Panc1 (cell line): ENCODE data around the gene POMC. TPM values are rescaled to one million over a fixed set of nuclear protein-coding genes. Genes with fewer than 3 reads are reported as not detected.

Experiments
- ATAC-seq: fragments of 200-7000 bp; cut with Tn5 transposase; 2 replicates; pipeline ENCODE4 v1.9.1; 2020; ENCODE audit warnings: mild to moderate bottlenecking, moderate library complexity
- BruUV-seq: library from RNA; stranded (reverse); fragments of 400-500 nt; replicated peaks from 2 replicates; lab custom pipeline; 2021; lab: Mats Ljungman, UMichigan
- CTCF ChIA-PET: fragments of 300-600 bp; sonication (Branson Sonifier 250); formaldehyde crosslinking; loops from one replicate; lab custom pipeline; 2022; ENCODE audit warnings: antibody characterized with exemption; lab: Charles Lee
- POLR2A ChIA-PET: fragments of 300-600 bp; sonication (Branson Sonifier 250); formaldehyde crosslinking; loops from one replicate; lab custom pipeline; 2022; ENCODE audit warnings: antibody characterized with exemption; lab: Charles Lee
- DNase-seq: peaks from one replicate; pipeline ENCODE4 v3.0.0-alpha.2; 2010; ENCODE audit warnings: low read depth, low spot score
- H3K27ac ChIP-seq: 2 replicates; pipeline ENCODE4 v1.5.1; 2011; ENCODE audit warnings: mild to moderate bottlenecking, low read length, inconsistent platforms
- H3K27me3 ChIP-seq: fragments of 200-500 bp; sonication (Bioruptor generic); 2 replicates; pipeline ENCODE4 v1.6.0; 2014; ENCODE audit warnings: low read length, inconsistent platforms; ENCODE audit not compliant: control insufficient read depth, insufficient read depth
- H3K36me3 ChIP-seq: fragments of 200-500 bp; sonication (Bioruptor generic); 2 replicates; pipeline ENCODE4 v1.5.1; 2014; ENCODE audit warnings: inconsistent platforms, mild to moderate bottlenecking, low read length, moderate library complexity; ENCODE audit not compliant: control insufficient read depth, insufficient read depth
- H3K4me1 ChIP-seq: 2 replicates; pipeline ENCODE4 v1.5.1; 2011; ENCODE audit warnings: inconsistent platforms, mild to moderate bottlenecking, low read length, moderate library complexity; ENCODE audit not compliant: control insufficient read depth, insufficient read depth
- H3K4me3 ChIP-seq, 2 experiments: 2 replicates each; pipeline ENCODE4 v1.5.1; 2011 to 2012; ENCODE audit warnings: low read depth in 2 of 2, low read length in 2 of 2, mild to moderate bottlenecking in 2 of 2, inconsistent platforms in 1 of 2, moderate library complexity in 1 of 2
- H3K9me3 ChIP-seq: fragments of 200-500 bp; sonication (Bioruptor generic); 2 replicates; pipeline ENCODE4 v1.5.1; 2014; ENCODE audit warnings: low read depth, mild to moderate bottlenecking, inconsistent platforms, low read length, moderate library complexity; ENCODE audit not compliant: control insufficient read depth, insufficient read depth
- CTCF ChIP-seq: fragments of 450-650 bp; IDR thresholded peaks from 2 replicates; pipeline ENCODE4 v1.5.1; 2017; ENCODE audit warnings: mild to moderate bottlenecking
- POLR2AphosphoS5 ChIP-seq: IDR thresholded peaks from 2 replicates; pipeline ENCODE4 v1.6.1; 2012; ENCODE audit warnings: mild to moderate bottlenecking, low read depth, low read length, moderate library complexity
- REST ChIP-seq, 2 experiments: IDR thresholded peaks; 2 replicates each; pipeline ENCODE4 v1.6.1; 2011 to 2012; ENCODE audit warnings: low read depth in 2 of 2, control low read depth in 1 of 2, low read length in 1 of 2, mild to moderate bottlenecking in 1 of 2, moderate library complexity in 1 of 2; ENCODE audit not compliant: insufficient read depth in 1 of 2
- SIN3A ChIP-seq: IDR thresholded peaks from 2 replicates; pipeline ENCODE4 v1.6.1; 2012; ENCODE audit warnings: low read depth, mild to moderate bottlenecking, low read length, moderate library complexity, borderline replicate concordance; ENCODE audit not compliant: insufficient read depth
- TCF7L2 ChIP-seq: IDR thresholded peaks from 2 replicates; pipeline ENCODE4 v1.6.1; 2011; ENCODE audit warnings: mild to moderate bottlenecking, low read depth, low read length, inconsistent platforms
- in situ Hi-C: cut with HindIII; loops from 2 replicates; pipeline ENCODE4 v1.10.0; 2016; ENCODE audit warnings: low sequenced_read_pairs, low pct_unique_long_range_greater_than_20kb
- intact Hi-C: fragments of 100-400 bp; cut with micrococcal nuclease; formaldehyde crosslinking; loops from one replicate; pipeline ENCODE4 v1.10.0; 2022; ENCODE audit not compliant: unreplicated experiment
- total RNA-seq: library from RNA; stranded (reverse); gene quantifications from one replicate; pipeline ENCODE4 v1.2.1, GENCODE V29; 2021; ENCODE audit not compliant: unreplicated experiment

Gene POMC
- total RNA-seq, 1 experiment from 2014 or later, result not detected

- TF ChIP-seq CTCF, result no peak
- TF ChIP-seq REST (IDR thresholded peaks at IDR 0.05; ENCODE audit: insufficient read depth in 1 of 2, low read depth in 2 of 2, low read length in 1 of 2), result no peak
- TF ChIP-seq POLR2AphosphoS5, result no peak
- no peak for TF ChIP-seq TCF7L2
- TF ChIP-seq SIN3A, result no peak
- DNase-seq (no peak), ATAC-seq (no peak)
- ChIA-PET POLR2A (no interaction called here), CTCF (no interaction called here)
- in situ Hi-C loops, result no loop called here
- Histone ChIP-seq H3K36me3 (no peaks in the 10 kb centered on the region), H3K9me3 (no peaks in the 10 kb centered on the region), H3K27me3 (no peaks in the 10 kb centered on the region), H3K27ac (no peak overlapping the region), H3K4me3 (no peak overlapping the region), H3K4me1 (no peaks in the 10 kb centered on the region)
- no TSS peak for BruUV-seq
- intact Hi-C loops, result no loop called here
These were observed 10.1 kb downstream of the POMC start for GRCh38 chr2:25158096-25158852.

- no TSS peak for BruUV-seq
- no peaks in the 10 kb centered on the region for H3K9me3 ChIP-seq
- CTCF ChIA-PET, result interaction anchor here (0.6 to 1.0 kb wide), 3 partner anchors 10 to 54 kb away, joined by 3 to 9 read pairs (median 6); no protein-coding TSS in a partner anchor
- H3K27me3 ChIP-seq, result no peaks in the 10 kb centered on the region
- intact Hi-C loops (no loop called here), in situ Hi-C loops (no loop called here)
- H3K36me3 ChIP-seq, result no peaks in the 10 kb centered on the region
- POLR2A ChIA-PET, result no interaction called here
- DNase-seq (no peak), ATAC-seq (no peak)
- no peak overlapping the region for H3K4me3 ChIP-seq
- no peak overlapping the region for H3K27ac ChIP-seq
- TF ChIP-seq TCF7L2 (no peak), SIN3A (no peak)
- no peaks in the 10 kb centered on the region for H3K4me1 ChIP-seq
These were observed 13.0 kb downstream of the POMC start for GRCh38 chr2:25155401-25155800.

GRCh38 chr2:25151718-25152117 lies 16.7 kb downstream of the POMC start:
- no peak for ATAC-seq
- no peaks in the 10 kb centered on the region for H3K27me3 ChIP-seq

More at GRCh38 chr2:25151718-25152117, 16.7 kb downstream of the POMC start:
- H3K9me3 ChIP-seq, result no peaks in the 10 kb centered on the region
- H3K4me1 ChIP-seq, result no peaks in the 10 kb centered on the region
- in situ Hi-C loops, result no loop called here
- TF ChIP-seq POLR2AphosphoS5 (no peak), TCF7L2 (no peak), SIN3A (no peak), REST (IDR thresholded peaks at IDR 0.05; ENCODE audit: insufficient read depth in 1 of 2, low read depth in 2 of 2, low read length in 1 of 2) (no peak), CTCF (no peak)
- no peak overlapping the region for H3K27ac ChIP-seq
- H3K36me3 ChIP-seq, result no peaks in the 10 kb centered on the region
- POLR2A ChIA-PET, result no interaction called here
- DNase-seq, result no peak
- CTCF ChIA-PET, result interaction anchor here (0.6 kb wide), 1 partner anchor 158 kb away, joined by 6 read pairs; no protein-coding TSS in a partner anchor
- H3K4me3 ChIP-seq, result no peak overlapping the region
- BruUV-seq, result no TSS peak
- intact Hi-C loops, result no loop called here
